Keratinocyte (primary cell): ENCODE data around the gene DDX51. TPM values are rescaled to one million over a fixed set of nuclear protein-coding genes. Genes with fewer than 3 reads are reported as not detected.

Source experiments
- DNase-seq: peaks from one replicate; pipeline ENCODE4 v3.0.0-alpha.2; 2011; ENCODE audit warnings: low read depth, missing footprints, low spot score
- FAIRE-seq: peaks from 2 replicates; lab custom pipeline; 2011; peaks lifted over from hg19 to GRCh38; lab: Jason Lieb, UNC
- H2AFZ ChIP-seq: 2 replicates; pipeline ENCODE4 v1.6.0; 2012; ENCODE audit warnings: low read length, control low read depth, inconsistent platforms; ENCODE audit not compliant: control insufficient read depth
- H3K27ac ChIP-seq: 2 replicates; pipeline ENCODE4 v1.5.1; 2011; ENCODE audit warnings: low read length; ENCODE audit not compliant: control insufficient read depth, insufficient read depth
- H3K27me3 ChIP-seq: 3 replicates; pipeline ENCODE4 v1.6.0; 2011; ENCODE audit warnings: low read length; ENCODE audit not compliant: control insufficient read depth, insufficient read depth; ENCODE audit errors: extremely low read depth
- H3K36me3 ChIP-seq, 2 experiments: 2 replicates in 1 of 2; 3 replicates in 1 of 2; pipeline ENCODE4 v1.5.1; 2011; ENCODE audit warnings: low read length in 2 of 2, mild to moderate bottlenecking in 1 of 2; ENCODE audit not compliant: control insufficient read depth in 2 of 2, insufficient read depth in 2 of 2; ENCODE audit errors: extremely low read depth in 1 of 2
- H3K4me1 ChIP-seq: 3 replicates; pipeline ENCODE4 v1.5.1; 2011; ENCODE audit warnings: low read length; ENCODE audit not compliant: control insufficient read depth, insufficient read depth; ENCODE audit errors: extremely low read depth
- H3K4me2 ChIP-seq: 3 replicates; pipeline ENCODE4 v1.6.0; 2011; ENCODE audit warnings: low read depth, low read length; ENCODE audit not compliant: control insufficient read depth, insufficient read depth; ENCODE audit errors: extremely low read depth
- H3K4me3 ChIP-seq, 3 experiments: fragments of 200-600 bp in 1 of 3; sonication (generic) in 1 of 3; 2 replicates in 2 of 3; 3 replicates in 1 of 3; pipeline ENCODE4 v1.5.1; 2011 to 2016; ENCODE audit warnings: low read length in 3 of 3, mild to moderate bottlenecking in 3 of 3, control low read depth in 2 of 3, inconsistent platforms in 1 of 3, low read depth in 1 of 3, mixed read lengths in 1 of 3, mixed run types in 1 of 3, moderate library complexity in 1 of 3; ENCODE audit not compliant: control insufficient read depth in 2 of 3, insufficient read depth in 2 of 3; ENCODE audit errors: extremely low read depth in 1 of 3
- H3K79me2 ChIP-seq: 2 replicates; pipeline ENCODE4 v1.6.0; 2012; ENCODE audit warnings: low read length; ENCODE audit not compliant: control insufficient read depth, insufficient read depth
- H3K9ac ChIP-seq: 3 replicates; pipeline ENCODE4 v1.6.0; 2011; ENCODE audit warnings: low read length; ENCODE audit not compliant: control insufficient read depth, insufficient read depth; ENCODE audit errors: extremely low read depth
- H3K9me1 ChIP-seq: 3 replicates; pipeline ENCODE4 v1.6.0; 2011; ENCODE audit warnings: low read length; ENCODE audit not compliant: control insufficient read depth, insufficient read depth; ENCODE audit errors: extremely low read depth
- H3K9me3 ChIP-seq: 2 replicates; pipeline ENCODE4 v1.5.1; 2012; ENCODE audit warnings: low read depth, low read length; ENCODE audit not compliant: control insufficient read depth
- H4K20me1 ChIP-seq: 3 replicates; pipeline ENCODE4 v1.6.0; 2011; ENCODE audit warnings: low read length; ENCODE audit not compliant: control insufficient read depth, insufficient read depth; ENCODE audit errors: extremely low read depth
- CTCF ChIP-seq, 3 experiments: IDR thresholded peaks in 1 of 3; conservative IDR thresholded peaks in 1 of 3; optimal IDR thresholded peaks in 1 of 3; 2 replicates in 2 of 3; 3 replicates in 1 of 3; pipeline versions ENCODE3 to v1.5.1; 2011; ENCODE audit warnings: low read length in 3 of 3, mild to moderate bottlenecking in 3 of 3, moderate library complexity in 2 of 3, control low read depth in 1 of 3, inconsistent platforms in 1 of 3; ENCODE audit not compliant: insufficient read depth in 2 of 3; ENCODE audit errors: extremely low read depth in 1 of 3
- EZH2 ChIP-seq: IDR thresholded peaks from one replicate; pipeline ENCODE4 v1.6.1; 2012; ENCODE audit warnings: inconsistent platforms, mild to moderate bottlenecking, low read length, moderate library complexity
- dilution Hi-C: fragments of 300-500 bp; cut with MboI; formaldehyde crosslinking; loops from one replicate; pipeline ENCODE4 v1.7.0; 2020; ENCODE audit warnings: low sequenced_read_pairs; ENCODE audit not compliant: extremely low pct_ligation_motif_present
- polyA plus RNA-seq, 5 experiments: library from polyadenylated mRNA; depleted of rRNA in 3 of 5; stranded (reverse) in 3 of 5; stranded (forward) in 1 of 5; unstranded in 1 of 5; fragments of >200 nt; gene quantifications; 1 replicate in 1 of 5; 2 replicates in 3 of 5; 3 replicates in 1 of 5; pipeline versions ENCODE4 v1.2.1 to v1.2.3, GENCODE V29; 2011 to 2012; ENCODE audit warnings: missing spikeins in 2 of 5, low read depth in 1 of 5, low replicate concordance in 1 of 5

DDX51 gene
- polyA plus RNA-seq, 1 donor (not counting 4 experiments of a cell fraction or from before 2014, with no cell fraction given) = 7.4 TPM

GRCh38 chr12:132188451-132188901 lies 44.4 kb upstream of the DDX51 start:
- Histone ChIP-seq H3K4me1 (peaks cover 3% of the 10 kb centered on the region), H3K9me1 (no peaks in the 10 kb centered on the region), H3K4me3 (no peak overlapping the region), H3K27ac (no peak overlapping the region), H3K4me2 (no peak overlapping the region), H3K36me3 (no peaks in the 10 kb centered on the region), H3K9ac (no peak overlapping the region), H3K79me2 (no peaks in the 10 kb centered on the region), H3K9me3 (peaks cover 1% of the 10 kb centered on the region), H4K20me1 (no peaks in the 10 kb centered on the region), H3K27me3 (peaks cover 5% of the 10 kb centered on the region), H2AFZ (no peak overlapping the region)
- TF ChIP-seq CTCF (optimal IDR thresholded peaks at IDR 0.05 in 1 of 3, IDR thresholded peaks at IDR 0.05 in 1 of 3, conservative IDR thresholded peaks at IDR 0.05 in 1 of 3; ENCODE audit: extremely low read depth in 1 of 3, insufficient read depth in 2 of 3, low read length in 3 of 3) (no peak), EZH2 (no peak)
- dilution Hi-C loops = no loop called here
- FAIRE-seq (no peak), DNase-seq (no peak)

GRCh38 chr12:132187646-132188450 lies 43.7 kb upstream of the DDX51 start:
- Histone ChIP-seq H2AFZ (no peak overlapping the region), H3K4me2 (no peak overlapping the region), H3K9me3 (no peaks in the 10 kb centered on the region), H3K4me3 (no peak overlapping the region), H3K27ac (no peak overlapping the region), H3K4me1 (peaks cover 3% of the 10 kb centered on the region), H4K20me1 (no peaks in the 10 kb centered on the region), H3K36me3 (no peaks in the 10 kb centered on the region), H3K9ac (no peak overlapping the region), H3K27me3 (peaks cover 5% of the 10 kb centered on the region), H3K9me1 (no peaks in the 10 kb centered on the region), H3K79me2 (no peaks in the 10 kb centered on the region)
- dilution Hi-C loops = no loop called here
- TF ChIP-seq EZH2 (no peak), CTCF (optimal IDR thresholded peaks at IDR 0.05 in 1 of 3, IDR thresholded peaks at IDR 0.05 in 1 of 3, conservative IDR thresholded peaks at IDR 0.05 in 1 of 3; ENCODE audit: extremely low read depth in 1 of 3, insufficient read depth in 2 of 3, low read length in 3 of 3) (no peak)
- DNase-seq (no peak), FAIRE-seq (no peak)
